ENCODE measurements around the gene SIGLEC1.

Gene SIGLEC1

GRCh38 chr20:3753098-3753497 is 40.7 kb upstream of the SIGLEC1 start:
- H3K27me3 ChIP-seq (ENCODE audit: insufficient read depth, low read length), result no peaks in the 10 kb centered on the region
- H2AFZ ChIP-seq (ENCODE audit: low read length, unreplicated experiment), result no peak overlapping the region
- no peaks in the 10 kb centered on the region for H3K36me3 ChIP-seq (ENCODE audit: insufficient read depth, low read length)
- H3K4me3 ChIP-seq (ENCODE audit: low read depth, low read length), result no peak overlapping the region
- no peaks in the 10 kb centered on the region for H3K79me2 ChIP-seq (ENCODE audit: control insufficient read depth, insufficient read depth, low read length, unreplicated experiment)
- no peaks in the 10 kb centered on the region for H3K4me1 ChIP-seq (ENCODE audit: control insufficient read depth, insufficient read depth, low read length, unreplicated experiment)
- H3K27ac ChIP-seq (ENCODE audit: low read depth, low read length), result no peak overlapping the region

- no peaks in the 10 kb centered on the region for H3K36me3 ChIP-seq (ENCODE audit: insufficient read depth, low read length)
- no peaks in the 10 kb centered on the region for H3K79me2 ChIP-seq (ENCODE audit: control insufficient read depth, insufficient read depth, low read length, unreplicated experiment)
- no peak overlapping the region for H2AFZ ChIP-seq (ENCODE audit: low read length, unreplicated experiment)
- no peaks in the 10 kb centered on the region for H3K4me1 ChIP-seq (ENCODE audit: control insufficient read depth, insufficient read depth, low read length, unreplicated experiment)
- H3K4me3 ChIP-seq (ENCODE audit: low read depth, low read length), result no peak overlapping the region
- no peak overlapping the region for H3K27ac ChIP-seq (ENCODE audit: low read depth, low read length)
- H3K27me3 ChIP-seq (ENCODE audit: insufficient read depth, low read length), result no peaks in the 10 kb centered on the region
Measured at GRCh38 chr20:3752386-3752759, 40.0 kb upstream of the SIGLEC1 start.

DNA sequence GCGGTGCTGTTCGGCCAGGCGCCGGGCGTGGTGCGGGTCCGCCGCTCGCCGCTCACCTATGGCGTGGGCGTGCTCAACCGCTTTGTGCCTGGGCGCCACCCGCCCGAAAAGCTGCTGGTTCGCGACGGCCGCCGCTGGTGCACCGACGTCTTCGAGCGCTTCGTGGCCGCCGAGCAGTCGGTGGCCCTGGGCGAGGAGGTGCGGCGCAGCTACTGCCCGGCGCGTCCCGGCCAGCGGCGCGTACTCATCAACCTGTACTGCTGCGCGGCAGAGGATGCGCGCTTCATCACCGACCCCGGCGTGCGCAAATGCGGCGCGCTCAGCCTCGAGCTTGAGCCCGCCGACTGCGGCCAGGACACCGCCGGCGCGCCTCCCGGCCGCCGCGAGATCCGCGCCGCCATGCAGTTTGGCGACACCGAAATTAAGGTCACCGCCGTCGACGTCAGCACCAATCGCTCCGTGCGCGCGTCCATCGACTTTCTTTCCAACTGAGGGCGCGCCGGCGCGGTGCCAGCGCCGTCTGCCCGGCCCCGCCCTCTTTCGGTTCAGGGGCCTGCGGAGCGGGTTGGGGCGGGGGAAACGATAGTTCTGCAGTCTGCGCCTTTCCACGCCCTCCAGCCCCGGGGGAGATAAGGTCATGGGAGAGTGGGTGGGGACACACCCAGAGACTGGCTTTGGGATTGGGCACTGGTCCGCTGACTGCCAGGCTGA is 39.4 kb upstream of the SIGLEC1 start:
- H3K27ac ChIP-seq (ENCODE audit: low read depth, low read length), result no peak overlapping the region
- H3K79me2 ChIP-seq (ENCODE audit: control insufficient read depth, insufficient read depth, low read length, unreplicated experiment), result no peaks in the 10 kb centered on the region
- no peak overlapping the region for H3K4me3 ChIP-seq (ENCODE audit: low read depth, low read length)
- no peaks in the 10 kb centered on the region for H3K4me1 ChIP-seq (ENCODE audit: control insufficient read depth, insufficient read depth, low read length, unreplicated experiment)
- H3K27me3 ChIP-seq (ENCODE audit: insufficient read depth, low read length), result no peaks in the 10 kb centered on the region
- no peaks in the 10 kb centered on the region for H3K36me3 ChIP-seq (ENCODE audit: insufficient read depth, low read length)
- H2AFZ ChIP-seq (ENCODE audit: low read length, unreplicated experiment), result no peak overlapping the region

DNA sequence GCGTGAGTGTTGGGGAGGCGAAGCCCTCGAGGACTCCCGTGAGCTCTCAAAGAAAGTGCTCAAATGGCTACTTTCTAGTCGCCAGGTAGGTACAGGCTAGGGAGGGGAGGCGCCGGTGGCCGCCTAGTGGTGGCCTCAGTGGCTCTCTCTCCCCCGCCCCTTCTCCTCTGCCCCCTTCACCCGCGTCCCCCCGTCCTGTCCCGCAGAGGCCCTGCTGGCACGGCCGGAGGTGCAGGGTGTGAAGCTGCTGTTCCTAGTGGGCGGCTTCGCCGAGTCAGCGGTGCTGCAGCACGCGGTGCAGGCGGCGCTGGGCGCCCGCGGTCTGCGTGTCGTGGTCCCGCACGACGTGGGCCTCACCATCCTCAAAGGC is 38.9 kb upstream of the SIGLEC1 start:
- no peak overlapping the region for H2AFZ ChIP-seq (ENCODE audit: low read length, unreplicated experiment)
- H3K4me1 ChIP-seq (ENCODE audit: control insufficient read depth, insufficient read depth, low read length, unreplicated experiment), result no peaks in the 10 kb centered on the region
- no peak overlapping the region for H3K27ac ChIP-seq (ENCODE audit: low read depth, low read length)
- no peaks in the 10 kb centered on the region for H3K27me3 ChIP-seq (ENCODE audit: insufficient read depth, low read length)
- no peaks in the 10 kb centered on the region for H3K79me2 ChIP-seq (ENCODE audit: control insufficient read depth, insufficient read depth, low read length, unreplicated experiment)
- no peak overlapping the region for H3K4me3 ChIP-seq (ENCODE audit: low read depth, low read length)
- H3K36me3 ChIP-seq (ENCODE audit: insufficient read depth, low read length), result no peaks in the 10 kb centered on the region

DNA sequence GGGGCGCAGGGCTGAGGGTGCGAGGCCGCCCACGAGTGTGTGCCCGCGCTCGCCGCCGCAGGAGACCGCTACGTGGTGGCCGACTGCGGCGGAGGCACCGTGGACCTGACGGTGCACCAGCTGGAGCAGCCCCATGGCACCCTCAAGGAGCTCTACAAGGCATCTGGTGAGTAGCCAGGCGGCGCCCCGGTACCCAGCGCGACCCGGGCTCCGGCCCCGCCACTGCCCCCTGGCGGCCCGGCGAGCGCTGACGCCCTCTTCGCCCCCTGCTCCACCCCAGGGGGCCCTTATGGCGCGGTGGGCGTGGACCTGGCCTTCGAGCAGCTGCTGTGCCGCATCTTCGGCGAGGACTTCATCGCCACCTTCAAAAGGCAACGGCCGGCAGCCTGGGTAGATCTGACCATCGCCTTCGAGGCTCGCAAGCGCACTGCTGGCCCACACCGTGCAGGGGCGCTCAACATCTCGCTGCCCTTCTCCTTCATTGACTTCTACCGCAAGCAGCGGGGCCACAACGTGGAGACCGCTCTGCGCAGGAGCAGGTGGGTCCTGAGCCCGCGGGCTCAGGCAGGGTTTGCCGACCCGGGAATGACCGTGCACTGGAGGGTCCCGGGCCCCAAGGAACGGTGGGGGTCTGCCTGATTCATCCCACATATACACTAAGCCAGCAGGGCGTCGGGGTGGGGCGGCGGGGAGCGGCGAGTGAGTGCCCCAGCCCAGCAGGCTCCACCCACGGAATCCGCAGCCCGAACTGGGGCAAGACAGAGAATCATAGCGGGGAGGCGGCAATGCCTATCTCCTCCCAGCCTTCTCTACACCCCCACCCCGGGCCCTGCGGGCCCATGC is 37.5 kb upstream of the SIGLEC1 start:
- Histone ChIP-seq H3K79me2 (ENCODE audit: control insufficient read depth, insufficient read depth, low read length, unreplicated experiment) (no peaks in the 10 kb centered on the region), H2AFZ (ENCODE audit: low read length, unreplicated experiment) (no peak overlapping the region), H3K27ac (ENCODE audit: low read depth, low read length) (no peak overlapping the region), H3K36me3 (ENCODE audit: insufficient read depth, low read length) (no peaks in the 10 kb centered on the region), H3K27me3 (ENCODE audit: insufficient read depth, low read length) (no peaks in the 10 kb centered on the region), H3K4me3 (ENCODE audit: low read depth, low read length) (no peak overlapping the region), H3K4me1 (ENCODE audit: control insufficient read depth, insufficient read depth, low read length, unreplicated experiment) (no peaks in the 10 kb centered on the region)

DNA sequence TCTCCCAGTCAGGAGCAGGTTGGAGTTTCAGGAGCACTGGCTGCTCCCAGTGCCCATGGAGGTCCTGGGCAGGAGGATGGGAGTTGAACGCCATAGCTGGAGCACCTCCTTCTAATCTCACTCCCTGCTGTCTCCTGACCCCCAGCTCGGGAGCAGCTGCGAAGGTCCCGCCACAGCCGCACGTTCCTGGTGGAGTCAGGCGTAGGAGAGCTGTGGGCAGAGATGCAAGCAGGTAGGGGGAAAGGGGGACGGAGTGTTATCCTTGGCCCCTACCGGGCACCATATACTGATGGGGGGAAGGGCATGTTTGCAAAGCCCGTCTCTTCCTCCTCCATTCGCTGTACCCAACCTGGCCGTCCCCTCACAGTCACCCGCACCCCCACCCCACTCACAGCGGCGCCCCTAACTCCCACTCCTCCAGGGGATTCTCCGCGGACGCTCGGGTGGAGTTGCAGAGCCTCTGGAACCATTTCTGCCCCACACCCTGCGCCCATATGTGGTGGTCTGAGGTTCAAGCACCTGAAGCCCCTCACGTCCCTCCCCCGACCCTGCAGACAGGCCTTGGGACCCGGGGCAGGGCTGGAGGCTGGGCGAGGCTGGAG is 36.8 kb upstream of the SIGLEC1 start:
- H3K4me1 ChIP-seq (ENCODE audit: control insufficient read depth, insufficient read depth, low read length, unreplicated experiment), result no peaks in the 10 kb centered on the region
- no peak overlapping the region for H3K4me3 ChIP-seq (ENCODE audit: low read depth, low read length)
- H3K36me3 ChIP-seq (ENCODE audit: insufficient read depth, low read length), result no peaks in the 10 kb centered on the region
- no peaks in the 10 kb centered on the region for H3K27me3 ChIP-seq (ENCODE audit: insufficient read depth, low read length)
- no peak overlapping the region for H2AFZ ChIP-seq (ENCODE audit: low read length, unreplicated experiment)
- H3K27ac ChIP-seq (ENCODE audit: low read depth, low read length), result no peak overlapping the region
- H3K79me2 ChIP-seq (ENCODE audit: control insufficient read depth, insufficient read depth, low read length, unreplicated experiment), result no peaks in the 10 kb centered on the region

DNA sequence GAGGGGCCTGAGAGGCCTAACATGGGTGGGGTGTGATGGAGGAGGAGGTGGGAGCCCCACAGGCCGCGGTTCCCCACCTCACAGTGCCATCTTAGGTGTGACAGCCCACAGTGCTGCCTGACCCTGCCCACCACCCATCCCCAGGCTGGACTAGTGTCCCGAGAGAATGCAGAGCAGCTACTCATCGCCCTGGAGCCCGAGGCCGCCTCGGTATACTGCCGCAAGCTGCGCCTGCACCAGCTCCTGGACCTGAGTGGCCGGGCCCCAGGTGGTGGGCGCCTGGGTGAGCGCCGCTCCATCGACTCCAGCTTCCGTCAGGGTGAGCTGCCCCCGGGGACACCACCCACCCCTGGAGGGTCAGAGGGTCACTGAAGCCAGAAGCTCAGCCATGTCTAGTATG is 35.7 kb upstream of the SIGLEC1 start:
- Histone ChIP-seq H3K4me3 (ENCODE audit: low read depth, low read length) (no peak overlapping the region), H3K27ac (ENCODE audit: low read depth, low read length) (no peak overlapping the region), H2AFZ (ENCODE audit: low read length, unreplicated experiment) (no peak overlapping the region), H3K4me1 (ENCODE audit: control insufficient read depth, insufficient read depth, low read length, unreplicated experiment) (no peaks in the 10 kb centered on the region), H3K36me3 (ENCODE audit: insufficient read depth, low read length) (no peaks in the 10 kb centered on the region), H3K79me2 (ENCODE audit: control insufficient read depth, insufficient read depth, low read length, unreplicated experiment) (no peaks in the 10 kb centered on the region), H3K27me3 (ENCODE audit: insufficient read depth, low read length) (no peaks in the 10 kb centered on the region)

DNA sequence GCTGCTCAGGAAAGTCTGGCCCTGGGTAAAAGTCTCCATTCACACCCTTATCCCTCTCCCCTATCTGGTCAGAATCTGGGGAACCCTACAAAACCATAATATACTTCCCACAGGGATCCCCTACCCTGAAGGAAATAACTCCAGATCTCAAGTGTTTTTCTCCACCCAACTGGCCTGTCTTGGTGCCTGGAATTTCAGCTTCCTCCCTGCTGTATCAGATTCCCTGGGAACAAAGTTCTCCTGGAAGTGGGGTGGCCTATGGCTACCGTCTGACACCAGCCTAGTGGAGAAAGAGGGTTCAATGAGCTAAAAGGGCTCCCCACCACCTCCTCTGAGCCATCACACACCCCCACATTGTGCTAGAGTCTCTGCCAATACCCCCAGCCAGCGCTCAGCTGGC is 35.1 kb upstream of the SIGLEC1 start:
- Histone ChIP-seq H3K79me2 (ENCODE audit: control insufficient read depth, insufficient read depth, low read length, unreplicated experiment) (no peaks in the 10 kb centered on the region), H3K27ac (ENCODE audit: low read depth, low read length) (no peak overlapping the region), H3K4me3 (ENCODE audit: low read depth, low read length) (no peak overlapping the region), H3K36me3 (ENCODE audit: insufficient read depth, low read length) (no peaks in the 10 kb centered on the region), H3K4me1 (ENCODE audit: control insufficient read depth, insufficient read depth, low read length, unreplicated experiment) (no peaks in the 10 kb centered on the region), H3K27me3 (ENCODE audit: insufficient read depth, low read length) (no peaks in the 10 kb centered on the region), H2AFZ (ENCODE audit: low read length, unreplicated experiment) (no peak overlapping the region)

DNA sequence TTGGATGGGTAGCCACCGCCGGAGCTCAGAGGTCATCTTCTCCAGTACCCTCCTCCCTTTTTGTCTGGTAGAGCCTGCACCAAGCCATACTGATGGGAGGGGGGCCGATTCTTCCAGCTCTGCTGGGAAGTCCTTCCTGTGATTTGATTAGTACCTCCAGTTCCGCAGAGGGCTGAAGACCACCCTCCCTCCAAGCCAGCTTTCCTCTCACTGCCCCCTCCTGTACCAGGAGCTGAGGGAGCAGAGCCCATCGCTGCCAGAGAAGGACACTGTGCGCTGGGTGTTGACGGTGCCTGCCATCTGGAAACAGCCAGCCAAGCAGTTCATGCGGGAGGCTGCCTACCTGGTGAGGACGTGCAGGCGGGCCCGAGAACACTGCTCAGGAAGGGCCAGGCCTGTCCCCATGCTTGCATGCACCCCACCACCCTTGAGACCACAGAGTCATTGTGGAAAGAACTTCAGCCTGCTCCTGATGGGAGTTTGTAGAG is 33.3 kb upstream of the SIGLEC1 start:
- H3K4me3 ChIP-seq (ENCODE audit: low read depth, low read length), result no peak overlapping the region

DNA sequence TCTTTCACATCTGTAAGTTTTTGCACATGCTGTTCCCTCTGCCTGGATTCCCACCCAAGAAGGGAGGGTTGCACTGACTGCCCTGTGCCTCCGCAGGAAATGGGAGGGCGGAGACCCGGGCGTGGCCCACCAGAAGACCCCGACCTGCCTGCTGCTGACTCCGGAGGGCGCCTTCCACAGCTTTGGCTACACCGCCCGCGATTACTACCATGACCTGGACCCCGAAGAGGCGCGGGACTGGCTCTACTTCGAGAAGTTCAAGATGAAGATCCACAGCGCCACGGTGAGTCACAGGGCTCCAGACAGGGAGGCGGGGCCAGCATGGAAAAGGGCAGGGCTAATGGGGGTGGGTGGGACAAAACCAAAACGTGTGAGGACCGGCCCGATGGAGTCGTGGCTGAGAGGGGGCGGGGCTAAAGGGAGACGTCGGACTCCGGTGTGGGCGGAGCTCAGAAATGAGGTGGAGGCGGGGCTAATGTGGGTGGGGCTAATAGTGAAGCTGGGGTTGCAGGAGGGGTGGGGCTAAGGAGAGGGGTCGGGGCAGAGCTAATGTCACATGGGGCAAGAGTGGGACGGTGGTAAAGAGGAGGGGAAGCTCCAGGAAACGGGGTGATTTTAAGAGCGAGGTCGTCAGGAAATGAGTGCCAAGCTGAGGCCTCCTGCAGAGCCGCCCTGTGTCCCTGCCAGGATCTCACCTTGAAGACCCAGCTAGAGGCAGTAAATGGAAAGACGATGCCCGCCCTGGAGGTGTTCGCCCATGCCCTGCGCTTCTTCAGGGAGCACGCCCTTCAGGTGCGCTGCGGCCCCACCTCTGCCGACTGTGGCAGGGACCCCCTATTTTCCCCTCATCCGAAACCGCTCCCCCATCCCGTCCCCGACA is 32.6 kb upstream of the SIGLEC1 start:
- no peak overlapping the region for H3K4me3 ChIP-seq (ENCODE audit: low read depth, low read length)
- no peaks in the 10 kb centered on the region for H3K79me2 ChIP-seq (ENCODE audit: control insufficient read depth, insufficient read depth, low read length, unreplicated experiment)
- no peak overlapping the region for H2AFZ ChIP-seq (ENCODE audit: low read length, unreplicated experiment)
- no peaks in the 10 kb centered on the region for H3K27me3 ChIP-seq (ENCODE audit: insufficient read depth, low read length)
- no peaks in the 10 kb centered on the region for H3K4me1 ChIP-seq (ENCODE audit: control insufficient read depth, insufficient read depth, low read length, unreplicated experiment)
- H3K27ac ChIP-seq (ENCODE audit: low read depth, low read length), result no peak overlapping the region
- no peaks in the 10 kb centered on the region for H3K36me3 ChIP-seq (ENCODE audit: insufficient read depth, low read length)

More for the DNA sequence above, 33.3 kb upstream of the SIGLEC1 start:
- no peaks in the 10 kb centered on the region for H3K36me3 ChIP-seq (ENCODE audit: insufficient read depth, low read length)
- no peak overlapping the region for H3K27ac ChIP-seq (ENCODE audit: low read depth, low read length)
- H3K27me3 ChIP-seq (ENCODE audit: insufficient read depth, low read length), result no peaks in the 10 kb centered on the region
- no peak overlapping the region for H2AFZ ChIP-seq (ENCODE audit: low read length, unreplicated experiment)
- H3K79me2 ChIP-seq (ENCODE audit: control insufficient read depth, insufficient read depth, low read length, unreplicated experiment), result no peaks in the 10 kb centered on the region
- H3K4me1 ChIP-seq (ENCODE audit: control insufficient read depth, insufficient read depth, low read length, unreplicated experiment), result no peaks in the 10 kb centered on the region

All from ACC112 (cell line).